Subcutaneous abdominal adipose tissue (tissue), 5 donors: ENCODE results near the gene FARS2.

Experiments
- H3K27ac ChIP-seq: one replicate; pipeline ENCODE4 v1.7.0; 2013; ENCODE audit warnings: low read depth, mild to moderate bottlenecking, inconsistent platforms, low read length, moderate library complexity
- H3K27me3 ChIP-seq, 5 donors: one replicate each; pipeline ENCODE4 v1.7.0; 2013; ENCODE audit warnings: low read length in 5 of 5, inconsistent platforms in 1 of 5; ENCODE audit not compliant: control insufficient read depth in 5 of 5, insufficient read depth in 4 of 5
- H3K36me3 ChIP-seq, 5 donors: one replicate each; pipeline ENCODE4 v1.7.0; 2013; ENCODE audit warnings: low read length in 5 of 5; ENCODE audit not compliant: control insufficient read depth in 5 of 5, insufficient read depth in 5 of 5
- H3K4me1 ChIP-seq, 5 donors: one replicate each; pipeline ENCODE4 v1.7.0; 2013; ENCODE audit warnings: low read length in 5 of 5, mild to moderate bottlenecking in 3 of 5, moderate library complexity in 1 of 5; ENCODE audit not compliant: control insufficient read depth in 5 of 5, insufficient read depth in 5 of 5
- H3K4me3 ChIP-seq, 5 donors: one replicate each; pipeline ENCODE4 v1.7.0; 2013; ENCODE audit warnings: low read length in 5 of 5, low read depth in 1 of 5
- H3K9ac ChIP-seq, 5 donors: one replicate each; pipeline ENCODE4 v1.7.0; 2013; ENCODE audit warnings: low read length in 5 of 5, mild to moderate bottlenecking in 4 of 5, moderate library complexity in 3 of 5
- H3K9me3 ChIP-seq, 5 donors: one replicate each; pipeline ENCODE4 v1.7.0; 2013; ENCODE audit warnings: low read length in 5 of 5; ENCODE audit not compliant: control insufficient read depth in 5 of 5
- donor health status: healthy.
- donor health status: healthy.
- donor health status: healthy.
- donor health status: healthy.
- donor health status: healthy.

FARS2 gene

GRCh38 chr6:5749016-5749650, 487.8 kb downstream of the FARS2 start:
- no peak overlapping the region for H3K27ac ChIP-seq
- no peak overlapping the region for H3K9ac ChIP-seq

GRCh38 chr6:5749651-5750215, 488.4 kb downstream of the FARS2 start:
- Histone ChIP-seq H3K4me1 (no peaks in the 10 kb centered on the region), H3K9me3 (peaks cover 0 to 14% (median 11%) of the 10 kb centered on the region in 5 donors), H3K27ac (no peak overlapping the region), H3K4me3 (no peak overlapping the region), H3K9ac (no peak overlapping the region), H3K36me3 (no peaks in the 10 kb centered on the region), H3K27me3 (no peaks in the 10 kb centered on the region)

More at GRCh38 chr6:5749016-5749650, 487.8 kb downstream of the FARS2 start:
- Histone ChIP-seq H3K4me1 (no peaks in the 10 kb centered on the region), H3K4me3 (no peak overlapping the region), H3K36me3 (no peaks in the 10 kb centered on the region), H3K9me3 (peaks cover 0 to 8% (median 5%) of the 10 kb centered on the region in 5 donors), H3K27me3 (no peaks in the 10 kb centered on the region)

GRCh38 chr6:5751525-5752390, 490.4 kb downstream of the FARS2 start:
- Histone ChIP-seq H3K9ac (no peak overlapping the region), H3K4me3 (no peak overlapping the region), H3K4me1 (no peaks in the 10 kb centered on the region), H3K36me3 (no peaks in the 10 kb centered on the region), H3K27ac (no peak overlapping the region), H3K27me3 (no peaks in the 10 kb centered on the region), H3K9me3 (peaks cover 0 to 19% (median 11%) of the 10 kb centered on the region in 5 donors)

DNA sequence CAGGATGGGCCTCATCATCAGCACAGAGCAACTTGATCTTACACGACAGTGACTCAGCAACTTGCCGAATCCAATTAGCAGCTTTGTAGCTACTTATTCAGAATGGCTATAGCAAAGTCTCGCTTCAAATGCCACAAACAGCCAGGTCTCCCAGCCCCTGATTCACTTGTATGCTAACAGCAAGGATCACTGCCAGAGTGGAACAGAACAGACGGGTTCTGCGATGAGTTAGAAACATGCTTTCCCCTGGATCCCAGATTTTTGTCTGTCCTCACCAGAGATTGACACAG, 491.0 kb downstream of the FARS2 start:
- Histone ChIP-seq H3K9me3 (peaks cover 0 to 19% (median 11%) of the 10 kb centered on the region in 5 donors), H3K4me1 (no peaks in the 10 kb centered on the region), H3K36me3 (no peaks in the 10 kb centered on the region), H3K4me3 (no peak overlapping the region), H3K27ac (no peak overlapping the region), H3K27me3 (no peaks in the 10 kb centered on the region), H3K9ac (no peak overlapping the region)

GRCh38 chr6:5753209-5753608, 491.9 kb downstream of the FARS2 start:
- no peaks in the 10 kb centered on the region for H3K36me3 ChIP-seq
- no peaks in the 10 kb centered on the region for H3K27me3 ChIP-seq
- H3K4me1 ChIP-seq: no peaks in the 10 kb centered on the region
- H3K27ac ChIP-seq: no peak overlapping the region
- H3K4me3 ChIP-seq: no peak overlapping the region
- H3K9me3 ChIP-seq: peaks cover 0 to 19% (median 11%) of the 10 kb centered on the region in 5 donors
- H3K9ac ChIP-seq: no peak overlapping the region

- no peaks in the 10 kb centered on the region for H3K27me3 ChIP-seq
- H3K9ac ChIP-seq: no peak overlapping the region
- no peaks in the 10 kb centered on the region for H3K4me1 ChIP-seq
- peaks cover 0 to 19% (median 11%) of the 10 kb centered on the region in 5 donors for H3K9me3 ChIP-seq
- no peak overlapping the region for H3K4me3 ChIP-seq
- H3K36me3 ChIP-seq: no peaks in the 10 kb centered on the region
- no peak overlapping the region for H3K27ac ChIP-seq
Measured at GRCh38 chr6:5754904-5755303, 493.6 kb downstream of the FARS2 start.

DNA sequence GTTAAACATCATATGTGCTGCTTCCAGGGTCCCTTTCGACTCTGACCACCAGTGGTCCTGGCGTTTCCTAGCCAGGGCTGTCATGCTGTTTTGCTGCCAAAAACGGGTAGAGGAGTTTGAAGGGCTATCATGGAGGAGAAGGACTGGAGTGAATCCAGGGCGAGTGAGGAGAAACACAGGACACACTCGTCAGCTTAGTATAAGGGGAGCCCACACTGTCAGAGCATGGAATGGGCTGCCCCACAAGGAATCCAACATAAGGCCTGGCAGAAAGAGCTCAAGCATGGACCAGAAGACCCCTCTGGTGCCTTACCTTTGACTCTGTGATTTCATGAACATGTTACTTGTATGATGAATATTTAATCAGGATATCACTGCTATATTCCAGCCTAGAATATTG, 498.3 kb downstream of the FARS2 start:
- Histone ChIP-seq H3K36me3 (no peaks in the 10 kb centered on the region), H3K9ac (no peak overlapping the region), H3K27me3 (no peaks in the 10 kb centered on the region), H3K9me3 (peaks cover 0 to 6% (median 5%) of the 10 kb centered on the region in 5 donors), H3K27ac (no peak overlapping the region), H3K4me1 (peaks cover 0 to 2% (median 0%) of the 10 kb centered on the region in 5 donors), H3K4me3 (no peak overlapping the region)

GRCh38 chr6:5761370-5761769, 500.1 kb downstream of the FARS2 start:
- Histone ChIP-seq H3K27me3 (no peaks in the 10 kb centered on the region), H3K9me3 (no peaks in the 10 kb centered on the region), H3K36me3 (no peaks in the 10 kb centered on the region), H3K27ac (no peak overlapping the region), H3K4me1 (peaks cover 0 to 2% (median 0%) of the 10 kb centered on the region in 5 donors), H3K9ac (no peak overlapping the region), H3K4me3 (no peak overlapping the region)

- Histone ChIP-seq H3K9me3 (peaks cover 0 to 4% (median 0%) of the 10 kb centered on the region in 5 donors), H3K9ac (no peak overlapping the region), H3K36me3 (no peaks in the 10 kb centered on the region), H3K27me3 (no peaks in the 10 kb centered on the region), H3K4me3 (no peak overlapping the region), H3K4me1 (peaks cover 0 to 2% (median 0%) of the 10 kb centered on the region in 5 donors), H3K27ac (no peak overlapping the region)
Measured at GRCh38 chr6:5762561-5762968, 501.3 kb downstream of the FARS2 start.

DNA sequence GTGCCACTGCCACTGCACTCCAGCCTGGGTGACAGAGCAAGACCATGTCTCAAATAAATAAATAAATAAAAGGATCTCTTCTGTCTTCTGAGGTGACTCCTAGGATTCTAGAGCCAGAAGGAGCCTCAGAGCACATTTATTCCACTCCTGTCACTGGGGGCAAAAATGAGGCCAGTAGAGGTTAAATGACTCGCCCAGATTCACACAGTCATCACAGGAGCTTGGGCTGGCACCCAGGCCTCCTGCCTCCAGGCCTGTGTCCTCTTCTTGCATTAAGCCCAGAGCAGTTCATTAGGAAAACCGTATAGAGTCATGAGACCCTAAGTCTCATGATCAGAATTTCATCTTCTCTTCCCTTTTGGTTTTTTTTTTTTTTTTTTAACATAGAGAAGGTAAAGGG, 502.1 kb downstream of the FARS2 start:
- Histone ChIP-seq H3K27me3 (no peaks in the 10 kb centered on the region), H3K9me3 (peaks cover 0 to 4% (median 0%) of the 10 kb centered on the region in 5 donors), H3K9ac (no peak overlapping the region), H3K4me3 (no peak overlapping the region), H3K27ac (no peak overlapping the region), H3K4me1 (peaks cover 0 to 2% (median 0%) of the 10 kb centered on the region in 5 donors), H3K36me3 (no peaks in the 10 kb centered on the region)
